ENCODE measurements around the gene PARP9. TPM values are rescaled to one million over a fixed set of nuclear protein-coding genes. Genes with fewer than 3 reads are reported as not detected.
A peak's percentile ranks its signal among the peaks of the same experiment; 100 is the strongest.

Gene PARP9
- total and polyA plus RNA-seq, 2 of the 4 experiments (the other 2 are of a cell fraction), result 6.7 to 7.7 TPM

GRCh38 chr3:122572940-122573412 is 8.9 kb upstream of the PARP9 start:
- Histone ChIP-seq H2BK120ac (ENCODE audit: low read depth, low read length) (no peak overlapping the region), H3K4me2 (ENCODE audit: low read depth, low read length) (no peak overlapping the region), H4K20me1 (ENCODE audit: insufficient read depth, low read length) (no peaks in the 10 kb centered on the region), H3K18ac (ENCODE audit: low read depth, low read length) (no peak overlapping the region), H2AK9ac (replicated peaks; ENCODE audit: low read depth, low read length, poor library complexity) (no peak overlapping the region), H3K9me1 (ENCODE audit: insufficient read depth, low read length) (no peaks in the 10 kb centered on the region), H3K14ac (replicated peaks; ENCODE audit: low read depth, low read length) (no peak overlapping the region), H3K4me1 (ENCODE audit: control insufficient read depth, insufficient read depth, low read length) (peaks cover 7% of the 10 kb centered on the region; the same call in 1 of the 2 replicates), H3K9ac (ENCODE audit: low read depth, low read length) (no peak overlapping the region), H2AK5ac (ENCODE audit: low read depth, low read length) (no peak overlapping the region), H3K27ac (ENCODE audit: insufficient read depth, low read length) (no peak overlapping the region), H4K91ac (ENCODE audit: insufficient read depth, low read depth, low read length) (no peak overlapping the region), H3K56ac (ENCODE audit: extremely low read depth, insufficient read depth, low read length) (no peak overlapping the region), H3K4me3 (ENCODE audit: insufficient read depth, low read depth, low read length) (no peak overlapping the region), H2BK20ac (ENCODE audit: low read depth, low read length) (no peak overlapping the region), H3K27me3 (ENCODE audit: control insufficient read depth, insufficient read depth, low read length) (no peaks in the 10 kb centered on the region), H3K36me3 (ENCODE audit: control insufficient read depth, insufficient read depth, low read length) (peaks cover 6% of the 10 kb centered on the region), H2BK15ac (ENCODE audit: low read depth, low read length) (no peak overlapping the region), H4K5ac (ENCODE audit: low read depth, low read length) (no peak overlapping the region), H2BK5ac (ENCODE audit: low read depth, low read length, poor library complexity, severe bottlenecking) (no peak overlapping the region), H4K8ac (ENCODE audit: low read depth in 2 of 2, low read length in 2 of 2) (no peak overlapping the region), H3K9me3 (ENCODE audit: control insufficient read depth, insufficient read depth, low read length) (no peaks in the 10 kb centered on the region), H3K23ac (ENCODE audit: low read depth, low read length) (no peak overlapping the region), H3K79me1 (ENCODE audit: low read depth in 1 of 2, low read length in 2 of 2) (no peaks in the 10 kb centered on the region), H2AFZ (replicated peaks; ENCODE audit: low read length, poor library complexity) (no peak overlapping the region), H3K4ac (ENCODE audit: low read depth, low read length) (no peak overlapping the region)
- TF ChIP-seq MAFK (IDR thresholded peaks at IDR 0.05; ENCODE audit: low read depth, low read length) (no peak), CTCF (conservative IDR thresholded peaks at IDR 0.05; ENCODE audit: low read depth, low read length) (no peak), NFE2L2 (IDR thresholded peaks at IDR 0.05; ENCODE audit: low read depth, low read length) (no peak), MAZ (IDR thresholded peaks at IDR 0.05; ENCODE audit: borderline replicate concordance, low read depth, low read length) (no peak), POLR2A (IDR thresholded peaks at IDR 0.05; ENCODE audit: low read depth, low read length) (no peak), SMC3 (IDR thresholded peaks at IDR 0.05; ENCODE audit: low read depth, low read length) (no peak), MXI1 (IDR thresholded peaks at IDR 0.05; ENCODE audit: borderline replicate concordance, low read depth, low read length) (no peak), ELK1 (IDR thresholded peaks at IDR 0.05; ENCODE audit: borderline replicate concordance, low read depth, low read length) (no peak), USF2 (IDR thresholded peaks at IDR 0.05; ENCODE audit: low read depth, low read length) (no peak), FOS (IDR thresholded peaks at IDR 0.05; ENCODE audit: low read depth, low read length) (no peak)
- ATAC-seq (ENCODE audit: low read depth) (peak; percentile 88), DNase-seq (peak; percentile 41)
- intact Hi-C loops (cut with micrococcal nuclease), result no loop called here
- BruUV-seq (replicated peaks), result no TSS peak
- ChIA-PET POLR2A (ENCODE audit: unreplicated experiment) (no interaction called here), CTCF (interaction anchor here (0.5 kb wide), 1 partner anchor 1577 kb away, joined by 5 read pairs; no protein-coding TSS in a partner anchor)
- dilution Hi-C loops (cut with HindIII; ENCODE audit: low sequenced_read_pairs, unreplicated experiment), result no loop called here
- in situ Hi-C loops (cut with MboI; ENCODE audit: low sequenced_read_pairs), result no loop called here
- 71% methylated on average over 1 of the region's 3 CpGs; no CpG with 5 or more reads in 1 of the 2 experiments for WGBS, 2 experiments (ENCODE audit: extremely low coverage in 2 of 2, insufficient read length in 1 of 2)

Data from IMR-90 (cell line).